ENCODE measurements around the gene ARRDC1. TPM values are rescaled to one million over a fixed set of nuclear protein-coding genes. Genes with fewer than 3 reads are reported as not detected.
"Not testable (repeated sequence)": the region's sequence is repeated elsewhere in the genome, so short reads cannot be mapped to it uniquely, and the experiment has no call there.

The ARRDC1 gene
- polyA plus RNA-seq, 1 donor from 2014 or later: 53.4 TPM

- Histone ChIP-seq H3K9me3 (ENCODE audit: low read length) (no peaks in the 10 kb centered on the region), H3K4me2 (ENCODE audit: low read length) (peak overlapping the region; percentile 87), H3F3A (ENCODE audit: insufficient read depth, low read length, poor library complexity, severe bottlenecking) (no peaks in the 10 kb centered on the region), H3K9ac (ENCODE audit: low read length) (peak overlapping the region; percentile 12), H3K27ac (ENCODE audit: low read length) (no peak overlapping the region), H3K27me3 (ENCODE audit: insufficient read depth, low read depth, low read length) (no peaks in the 10 kb centered on the region), H2AFZ (ENCODE audit: low read depth, low read length) (no peak overlapping the region), H3K36me3 (ENCODE audit: insufficient read depth, low read length) (no peaks in the 10 kb centered on the region), H4K20me1 (ENCODE audit: insufficient read depth) (no peaks in the 10 kb centered on the region), H3K4me3 (ENCODE audit: low read length) (peak overlapping the region; percentile 73), H3K79me2 (replicated peaks; ENCODE audit: insufficient read depth, low read length) (peaks cover 79% of the 10 kb centered on the region), H3K9me2 (ENCODE audit: insufficient read depth, low read length) (no peaks in the 10 kb centered on the region)
- TF ChIP-seq EZH2 (IDR thresholded peaks at IDR 0.05; ENCODE audit: borderline replicate concordance, insufficient read depth, low read length, poor library complexity, severe bottlenecking): no peak
- no peak for TF ChIP-seq TAF1 (IDR thresholded peaks at IDR 0.05; ENCODE audit: low read depth)
- no peak for TF ChIP-seq POLR2AphosphoS5 (IDR thresholded peaks at IDR 0.05)
- no peak for TF ChIP-seq MXI1 (conservative IDR thresholded peaks at IDR 0.05; ENCODE audit: poor library complexity, severe bottlenecking)
- TF ChIP-seq EP300 (conservative IDR thresholded peaks at IDR 0.05; ENCODE audit: poor library complexity, severe bottlenecking): no peak
- TF ChIP-seq CTCF (IDR thresholded peaks at IDR 0.05; ENCODE audit: poor library complexity, severe bottlenecking): peak; percentile 46
Observed at GRCh38 chr9:137621131-137621757, 15.8 kb downstream of the ARRDC1 start.

GRCh38 chr9:137622211-137622610, 16.7 kb downstream of the ARRDC1 start:
- H3K27me3 ChIP-seq (ENCODE audit: insufficient read depth, low read depth, low read length); H3K9me2 ChIP-seq (ENCODE audit: insufficient read depth, low read length); H4K20me1 ChIP-seq (ENCODE audit: insufficient read depth); H3K4me3 ChIP-seq (ENCODE audit: low read length); H3K4me2 ChIP-seq (ENCODE audit: low read length); H3K27ac ChIP-seq (ENCODE audit: low read length); H3F3A ChIP-seq (ENCODE audit: insufficient read depth, low read length, poor library complexity, severe bottlenecking); H3K9me3 ChIP-seq (ENCODE audit: low read length); H3K36me3 ChIP-seq (ENCODE audit: insufficient read depth, low read length); H3K9ac ChIP-seq (ENCODE audit: low read length); H2AFZ ChIP-seq (ENCODE audit: low read depth, low read length): not testable (repeated sequence)
- peaks cover 85% of the 10 kb centered on the region for H3K79me2 ChIP-seq (replicated peaks; ENCODE audit: insufficient read depth, low read length)

GRCh38 chr9:137626464-137626863, 21.0 kb downstream of the ARRDC1 start:
- H3K36me3 ChIP-seq (ENCODE audit: insufficient read depth, low read length): no peaks in the 10 kb centered on the region
- TF ChIP-seq MXI1 (conservative IDR thresholded peaks at IDR 0.05; ENCODE audit: poor library complexity, severe bottlenecking) (no peak), REST (IDR thresholded peaks at IDR 0.05; ENCODE audit: borderline replicate concordance) (no peak), RAD21 (conservative IDR thresholded peaks at IDR 0.05) (no peak), TAF1 (IDR thresholded peaks at IDR 0.05; ENCODE audit: low read depth) (no peak), POLR2AphosphoS5 (IDR thresholded peaks at IDR 0.05) (no peak), SMC3 (conservative IDR thresholded peaks at IDR 0.05; ENCODE audit: poor library complexity) (no peak), EP300 (conservative IDR thresholded peaks at IDR 0.05; ENCODE audit: poor library complexity, severe bottlenecking) (no peak), EZH2 (IDR thresholded peaks at IDR 0.05; ENCODE audit: borderline replicate concordance, insufficient read depth, low read length, poor library complexity, severe bottlenecking) (no peak), CTCF (IDR thresholded peaks at IDR 0.05; ENCODE audit: poor library complexity, severe bottlenecking) (no peak)
- no peak overlapping the region for H3K4me2 ChIP-seq (ENCODE audit: low read length)
- H3K4me3 ChIP-seq (ENCODE audit: low read length): no peak overlapping the region
- no peak overlapping the region for H2AFZ ChIP-seq (ENCODE audit: low read depth, low read length)
- H3K9me2 ChIP-seq (ENCODE audit: insufficient read depth, low read length): no peaks in the 10 kb centered on the region
- H3K27me3 ChIP-seq (ENCODE audit: insufficient read depth, low read depth, low read length): no peaks in the 10 kb centered on the region
- no peaks in the 10 kb centered on the region for H3K9me3 ChIP-seq (ENCODE audit: low read length)
- H4K20me1 ChIP-seq (ENCODE audit: insufficient read depth): no peaks in the 10 kb centered on the region
- H3K9ac ChIP-seq (ENCODE audit: low read length): no peak overlapping the region
- H3K79me2 ChIP-seq (replicated peaks; ENCODE audit: insufficient read depth, low read length): peaks cover 85% of the 10 kb centered on the region
- H3K27ac ChIP-seq (ENCODE audit: low read length): no peak overlapping the region
- H3F3A ChIP-seq (ENCODE audit: insufficient read depth, low read length, poor library complexity, severe bottlenecking): no peaks in the 10 kb centered on the region

GRCh38 chr9:137627406-137627805, 21.9 kb downstream of the ARRDC1 start:
- H3K4me3 ChIP-seq (ENCODE audit: low read length); H2AFZ ChIP-seq (ENCODE audit: low read depth, low read length); H3F3A ChIP-seq (ENCODE audit: insufficient read depth, low read length, poor library complexity, severe bottlenecking); H3K9ac ChIP-seq (ENCODE audit: low read length); H3K27ac ChIP-seq (ENCODE audit: low read length); H3K36me3 ChIP-seq (ENCODE audit: insufficient read depth, low read length); H3K9me3 ChIP-seq (ENCODE audit: low read length); H3K27me3 ChIP-seq (ENCODE audit: insufficient read depth, low read depth, low read length); H3K9me2 ChIP-seq (ENCODE audit: insufficient read depth, low read length); H3K4me2 ChIP-seq (ENCODE audit: low read length); H4K20me1 ChIP-seq (ENCODE audit: insufficient read depth): not testable (repeated sequence)
- H3K79me2 ChIP-seq (replicated peaks; ENCODE audit: insufficient read depth, low read length): peaks cover 85% of the 10 kb centered on the region
